CD4-positive, alpha-beta T cell treated with Interleukin-4 for 4 hours (primary cell): ENCODE data around the gene TTC9C.
"Not testable (repeated sequence)": the region's sequence is repeated elsewhere in the genome, so short reads cannot be mapped to it uniquely, and the experiment has no call there.

Experiments used
- DNase-seq: peaks from one replicate; pipeline ENCODE4 v3.0.0-alpha.2; 2020

TTC9C gene

DNA sequence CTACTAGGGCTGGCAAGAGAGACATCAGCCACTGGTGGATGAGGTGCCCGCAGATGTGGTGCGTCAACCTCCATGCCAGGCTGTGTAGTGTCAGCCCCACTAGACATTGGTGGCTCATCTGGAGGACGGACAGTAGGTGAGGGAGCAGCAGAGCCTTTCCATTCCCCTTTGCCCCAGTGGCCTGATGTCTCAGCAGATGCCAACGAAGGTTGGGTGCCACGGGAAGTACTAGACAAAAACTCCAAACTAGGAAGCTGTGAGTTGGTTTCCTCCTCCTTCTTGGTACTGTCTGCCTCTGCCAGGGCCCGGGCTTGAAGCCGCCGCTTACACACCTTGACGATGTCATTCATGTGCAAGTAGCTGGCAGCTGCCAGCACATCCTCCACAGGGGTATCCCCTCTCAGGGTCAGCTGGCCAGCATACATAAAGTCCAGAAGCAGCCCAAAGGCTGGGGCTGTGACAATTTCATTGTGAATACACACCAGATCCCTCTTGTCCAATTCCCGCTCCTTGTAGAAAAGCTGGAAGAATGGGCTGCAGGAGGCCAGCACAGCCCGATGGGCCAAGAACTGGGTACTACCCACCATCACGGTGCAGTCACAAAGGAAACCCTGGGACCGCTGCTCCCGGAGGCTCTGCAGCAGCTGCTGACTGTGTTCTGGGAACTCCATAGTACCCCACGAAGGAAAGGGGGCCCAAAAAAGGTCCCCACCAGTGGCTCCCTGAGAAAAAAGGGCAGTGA lies 24.9 kb downstream of the TTC9C start:
- DNase-seq: no peak

DNA sequence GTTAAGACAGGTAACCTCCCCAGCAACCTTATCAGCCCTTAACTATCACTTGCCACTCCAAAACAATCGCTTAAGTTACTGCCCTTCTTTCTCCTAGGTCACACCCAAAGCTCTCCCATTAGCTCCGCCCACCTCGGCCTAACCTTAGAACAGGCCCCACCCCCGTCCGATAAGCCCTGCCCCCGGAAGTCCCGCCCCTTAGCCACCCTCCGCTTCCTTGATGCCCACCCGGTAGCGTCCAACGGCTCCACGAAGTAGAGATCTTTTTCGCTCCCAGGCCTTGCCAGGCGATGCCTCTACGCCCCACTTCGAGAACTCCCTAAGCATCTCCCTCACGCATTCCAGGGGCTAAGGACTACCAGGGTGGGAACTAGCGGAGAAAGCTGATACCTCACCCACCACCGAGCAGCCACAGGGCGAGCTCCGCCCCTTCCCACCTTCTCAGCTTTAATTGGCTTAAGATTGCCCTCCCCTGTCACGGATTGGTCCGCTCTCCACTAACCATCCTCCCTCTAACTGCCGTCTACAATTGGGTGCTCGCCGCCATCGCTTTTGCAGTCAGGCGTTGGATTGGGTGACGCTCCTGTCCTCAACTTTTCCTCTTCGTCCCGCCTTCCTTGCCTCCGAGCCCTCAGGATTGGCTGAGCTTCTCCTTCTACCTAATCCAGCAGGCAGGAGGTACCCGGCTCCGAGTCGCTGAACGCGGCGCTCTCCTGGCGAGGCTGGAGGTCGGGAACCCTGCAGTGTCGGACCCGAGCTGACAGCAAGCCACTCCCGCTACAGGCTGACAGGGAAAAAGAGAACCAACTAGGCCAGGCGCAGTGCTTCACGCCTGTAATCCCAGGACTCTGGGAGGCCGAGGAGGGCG lies 25.7 kb downstream of the TTC9C start, which contains the start of gene ZBTB3:
TSS of gene ZBTB3 (minus strand) at position 425 of the 868 bp plus-strand sequence. CDS start 496 bp downstream, outside the sequence.
- DNase-seq: peak; percentile 99

DNA sequence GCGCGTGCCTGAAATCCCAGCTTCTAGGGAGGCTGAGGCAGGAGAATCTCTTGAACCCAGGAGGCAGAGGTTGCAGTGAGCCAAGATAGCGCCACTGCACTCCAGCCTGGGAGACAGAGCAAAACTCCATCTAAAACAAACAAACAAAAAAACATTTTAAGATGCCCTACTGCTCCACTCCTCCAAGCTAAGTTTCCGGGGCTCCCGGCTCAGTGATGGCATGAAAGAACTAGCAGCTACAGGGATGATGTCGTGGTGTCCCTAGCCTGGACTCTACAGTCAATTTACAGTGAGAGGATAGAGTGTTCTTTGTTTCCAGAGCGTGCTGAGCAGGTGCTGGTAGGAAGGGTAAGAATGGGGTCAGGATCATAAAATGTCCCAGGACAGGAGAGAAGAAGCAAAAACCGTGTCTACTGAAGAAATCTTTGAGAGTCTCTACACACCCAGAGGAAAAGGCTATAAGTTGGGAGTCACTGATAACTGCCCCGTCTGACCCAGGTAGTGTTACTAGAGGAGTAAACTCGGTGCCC lies 26.9 kb downstream of the TTC9C start:
- DNase-seq: no peak

DNA sequence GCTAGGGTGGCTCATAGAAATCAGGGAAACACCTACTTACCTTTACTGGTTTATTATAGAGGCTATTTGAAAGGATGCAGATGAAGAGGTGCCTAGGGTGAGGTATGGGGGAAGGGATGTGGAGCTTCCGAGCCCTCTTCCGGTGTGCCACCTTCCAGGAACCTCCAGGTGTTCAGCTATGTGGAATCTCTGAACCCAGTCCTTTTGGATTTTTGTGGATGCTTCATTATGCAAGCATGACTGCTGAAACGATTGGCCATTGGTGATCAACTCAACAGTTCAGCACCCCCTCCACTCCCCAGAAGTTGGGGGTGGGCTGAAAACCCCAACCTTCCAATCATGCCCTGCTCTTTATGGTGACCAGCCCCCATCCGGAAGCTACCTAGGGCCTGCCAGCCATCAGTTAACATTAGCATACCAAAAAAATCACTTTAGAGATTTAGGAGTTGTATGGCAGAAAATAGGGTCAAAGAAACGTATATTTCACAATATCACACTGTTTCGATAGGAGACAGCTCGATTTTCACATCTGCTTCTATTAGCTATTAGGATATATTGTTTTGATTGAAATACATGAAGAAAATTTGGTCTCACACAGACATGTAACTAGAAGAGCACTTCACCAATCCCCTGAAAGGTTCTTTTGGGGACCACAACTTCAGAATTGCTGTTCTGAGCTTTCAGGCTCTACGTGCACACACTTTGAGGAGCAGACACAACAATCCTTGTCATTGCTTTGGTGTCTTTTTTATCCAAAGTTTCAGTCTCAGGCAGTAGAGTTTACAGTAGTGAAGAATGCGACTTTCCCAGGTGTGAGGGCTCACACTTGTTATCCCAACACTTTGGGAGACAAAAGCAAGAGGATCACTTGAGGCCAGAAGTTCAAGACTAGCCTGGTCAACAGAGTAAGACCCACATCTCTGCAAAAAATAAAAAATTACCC lies 29.8 kb downstream of the TTC9C start:
- no peak for DNase-seq

DNA sequence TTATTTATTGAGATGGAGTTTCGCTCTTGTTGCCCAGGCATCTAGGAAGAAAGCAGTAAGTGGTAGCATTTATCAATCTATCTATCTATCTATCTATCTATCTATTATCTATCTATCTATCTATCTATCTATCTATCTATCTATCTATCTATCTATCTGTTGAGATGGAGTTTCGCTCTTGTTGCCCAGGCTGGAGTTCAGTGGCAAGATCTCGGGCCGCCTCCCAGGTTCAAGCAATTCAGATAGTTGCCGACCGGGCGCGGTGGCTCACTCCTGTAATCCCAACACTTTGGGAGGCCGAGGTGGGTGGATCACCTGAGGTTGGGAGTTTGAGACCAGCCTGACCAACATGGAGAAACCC lies 32.6 kb downstream of the TTC9C start:
- DNase-seq: not testable (repeated sequence)

DNA sequence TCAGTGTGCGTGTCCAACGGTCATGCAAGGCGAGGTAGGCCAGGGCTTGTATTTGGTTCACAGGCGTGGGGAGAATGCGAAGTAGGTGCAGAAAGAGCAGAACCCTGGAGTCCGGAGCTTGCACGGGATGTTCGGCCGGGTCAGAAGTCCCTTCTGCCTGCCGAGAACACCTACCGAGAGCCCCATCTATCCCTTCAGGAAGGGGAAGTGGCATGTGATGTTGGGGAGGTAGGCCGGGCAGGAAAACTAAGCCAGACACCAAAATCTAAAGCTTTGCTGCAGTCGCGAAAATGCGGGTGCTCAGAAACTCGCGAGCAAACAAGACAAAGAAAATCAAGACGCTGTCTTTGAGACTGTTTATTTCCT lies 42.5 kb downstream of the TTC9C start:
- DNase-seq: no peak

DNA sequence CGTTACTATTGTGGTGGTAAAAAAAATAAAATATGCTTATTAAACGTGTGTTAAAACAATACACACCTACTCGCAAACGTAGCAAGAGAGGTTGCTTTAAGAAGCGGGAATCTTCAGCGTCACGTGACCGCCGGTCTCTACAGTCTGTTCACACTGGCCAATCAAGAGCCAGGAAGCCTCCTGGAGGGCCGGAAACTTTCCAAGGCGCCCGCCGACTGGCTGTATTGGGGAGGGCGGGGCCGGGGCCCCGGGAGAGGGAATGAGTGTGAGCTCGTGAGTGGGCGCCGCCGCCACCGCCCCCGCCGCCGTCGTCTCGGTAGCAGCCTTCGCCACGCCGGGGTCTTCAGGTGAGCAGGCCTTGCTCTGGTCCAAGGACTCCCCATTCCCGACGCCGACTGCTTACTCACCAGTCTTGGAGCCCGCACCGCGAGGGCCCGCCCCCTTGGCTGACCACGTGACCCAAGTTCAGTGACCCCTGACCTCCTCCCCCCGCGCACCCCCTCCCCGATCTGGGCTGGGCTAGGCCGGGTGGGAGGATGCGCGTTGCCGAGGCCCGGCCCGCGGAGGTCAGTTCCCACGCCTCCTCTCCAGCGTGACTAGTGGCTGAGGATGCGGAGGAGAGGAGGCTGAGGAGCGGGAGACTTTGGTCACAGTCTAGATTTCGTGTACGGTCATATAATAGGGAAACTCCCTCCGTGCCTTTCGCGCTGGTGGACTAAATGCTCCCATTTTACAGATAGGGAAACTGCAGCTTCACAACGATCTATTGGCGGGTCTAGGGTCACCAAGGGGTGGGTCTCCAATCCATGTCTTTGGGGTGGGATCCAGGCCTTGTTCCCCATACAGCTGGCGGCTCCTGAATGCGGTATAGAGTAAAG lies 43.1 kb downstream of the TTC9C start, which contains the start of gene TAF6L:
TSS of gene TAF6L (plus strand) at position 253 of the 878 bp plus-strand sequence. CDS start 4,388 bp downstream, outside the sequence.
- peak; percentile 91 for DNase-seq

DNA sequence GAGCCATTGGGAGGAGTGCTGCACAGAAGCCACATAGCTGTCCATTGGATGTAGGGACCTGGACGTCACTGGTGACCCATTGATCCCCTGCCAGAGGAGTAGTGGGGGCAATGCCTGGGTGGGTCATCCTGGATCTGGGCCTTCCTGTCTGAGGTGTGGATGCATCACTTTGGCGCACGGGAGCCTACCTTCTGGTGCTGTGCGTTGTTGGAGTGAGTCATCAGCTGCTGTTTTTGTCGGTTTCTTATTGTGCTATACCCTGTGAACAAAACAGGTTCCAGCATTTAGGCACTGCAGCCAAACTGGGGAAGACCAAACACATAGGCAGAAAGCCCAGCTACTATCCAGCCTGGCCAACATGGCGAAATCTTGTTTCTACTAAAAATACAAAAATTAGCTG lies 46.1 kb downstream of the TTC9C start:
- DNase-seq: no peak

DNA sequence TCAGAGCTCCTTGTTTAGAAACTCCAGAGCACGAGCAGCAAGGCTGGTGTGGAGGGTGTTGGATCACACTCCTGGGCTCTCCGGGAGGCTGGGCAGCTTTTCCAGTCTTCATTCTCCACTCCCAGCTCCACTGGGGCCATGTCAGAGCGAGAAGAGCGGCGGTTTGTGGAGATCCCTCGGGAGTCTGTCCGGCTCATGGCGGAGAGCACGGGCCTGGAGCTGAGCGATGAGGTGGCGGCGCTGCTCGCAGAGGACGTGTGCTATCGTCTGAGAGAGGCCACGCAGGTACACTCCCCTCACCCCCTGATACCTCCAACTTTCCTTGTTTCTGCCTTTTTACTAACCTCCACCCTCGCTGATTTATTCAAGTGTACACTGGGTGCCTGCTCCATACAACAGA lies 47.4 kb downstream of the TTC9C start:
- DNase-seq: no peak

DNA sequence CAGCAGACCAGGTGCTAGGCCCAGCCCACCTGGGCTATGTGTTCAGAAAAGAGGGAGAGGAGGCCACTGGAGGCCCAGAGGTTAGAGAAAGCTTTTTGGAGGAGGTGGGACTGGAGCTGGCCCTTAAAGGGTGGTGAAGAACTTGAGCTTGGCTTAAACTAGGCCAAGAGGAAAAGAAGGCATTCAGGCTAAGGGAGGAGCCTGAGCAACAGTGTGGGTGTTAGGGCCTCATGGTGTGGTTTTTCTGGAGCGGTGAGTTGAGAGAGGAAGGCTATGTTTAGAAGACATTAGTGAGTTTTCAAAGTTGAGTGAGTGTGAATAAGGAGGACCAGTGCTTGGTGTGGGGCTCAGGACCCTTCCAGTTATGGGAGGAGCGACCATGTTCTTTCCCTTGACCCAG lies 49.1 kb downstream of the TTC9C start:
- DNase-seq: no peak

DNA sequence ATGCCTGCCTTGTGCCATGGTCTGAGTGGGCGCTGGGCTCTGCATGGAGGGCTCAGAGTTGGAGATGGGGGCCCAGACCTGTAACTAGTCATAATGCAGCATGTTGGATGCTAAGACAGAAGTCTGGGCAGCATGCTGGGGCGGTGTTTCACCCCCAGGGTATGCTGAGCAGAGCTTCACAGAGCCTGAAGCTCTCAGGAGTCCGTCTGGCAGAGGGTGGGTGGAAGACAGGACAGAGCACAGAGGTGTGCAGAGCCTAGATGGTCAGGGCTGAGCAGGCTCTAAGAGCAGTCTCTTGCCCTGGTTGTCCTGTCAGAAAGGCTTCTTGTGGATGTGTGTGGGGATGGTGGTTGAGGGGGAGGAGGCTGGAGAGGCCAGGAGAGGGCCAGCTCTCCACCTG lies 50.2 kb downstream of the TTC9C start:
- DNase-seq: no peak

DNA sequence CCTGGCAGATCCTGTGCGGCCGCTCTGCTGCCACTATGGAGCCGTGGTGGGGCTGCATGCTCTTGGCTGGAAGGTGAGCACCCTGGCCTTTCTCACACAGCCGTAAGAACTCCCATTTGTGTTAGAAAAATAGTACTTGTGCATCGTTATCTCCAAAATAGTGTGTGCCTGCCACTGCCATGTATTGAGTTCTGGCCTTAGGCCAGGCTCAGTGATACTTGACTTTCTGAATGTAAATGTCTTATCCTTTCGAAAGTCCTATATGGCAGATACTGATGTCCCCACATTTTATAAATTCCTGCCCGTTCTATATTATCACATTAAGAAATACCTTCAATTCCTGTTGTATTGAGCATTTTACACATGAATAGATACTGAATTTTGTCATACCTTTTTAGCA lies 54.5 kb downstream of the TTC9C start:
- no peak for DNase-seq

DNA sequence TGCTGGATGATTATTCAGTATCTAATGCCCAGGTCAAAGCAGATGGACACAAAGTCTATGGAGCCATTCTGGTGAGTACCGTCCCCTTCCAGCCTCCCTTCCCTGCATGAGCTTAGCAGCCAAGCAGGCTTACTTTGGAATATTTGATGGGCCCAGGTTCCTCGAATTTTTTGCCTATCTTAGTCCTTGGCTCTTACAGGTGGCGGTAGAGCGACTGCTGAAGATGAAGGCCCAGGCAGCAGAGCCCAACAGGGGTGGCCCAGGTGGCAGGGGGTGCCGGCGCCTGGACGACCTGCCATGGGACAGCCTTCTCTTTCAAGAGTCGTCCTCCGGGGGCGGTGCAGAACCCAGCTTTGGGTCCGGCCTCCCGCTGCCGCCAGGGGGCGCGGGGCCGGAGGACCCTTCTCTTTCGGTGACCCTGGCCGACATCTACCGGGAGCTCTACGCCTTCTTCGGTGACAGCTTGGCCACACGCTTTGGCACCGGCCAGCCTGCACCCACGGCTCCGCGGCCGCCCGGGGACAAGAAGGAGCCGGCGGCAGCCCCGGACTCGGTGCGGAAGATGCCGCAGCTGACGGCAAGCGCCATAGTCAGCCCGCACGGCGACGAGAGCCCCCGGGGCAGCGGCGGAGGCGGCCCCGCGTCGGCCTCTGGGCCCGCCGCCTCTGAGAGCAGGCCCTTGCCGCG lies 58.2 kb downstream of the TTC9C start:
- DNase-seq: peak; percentile 82

DNA sequence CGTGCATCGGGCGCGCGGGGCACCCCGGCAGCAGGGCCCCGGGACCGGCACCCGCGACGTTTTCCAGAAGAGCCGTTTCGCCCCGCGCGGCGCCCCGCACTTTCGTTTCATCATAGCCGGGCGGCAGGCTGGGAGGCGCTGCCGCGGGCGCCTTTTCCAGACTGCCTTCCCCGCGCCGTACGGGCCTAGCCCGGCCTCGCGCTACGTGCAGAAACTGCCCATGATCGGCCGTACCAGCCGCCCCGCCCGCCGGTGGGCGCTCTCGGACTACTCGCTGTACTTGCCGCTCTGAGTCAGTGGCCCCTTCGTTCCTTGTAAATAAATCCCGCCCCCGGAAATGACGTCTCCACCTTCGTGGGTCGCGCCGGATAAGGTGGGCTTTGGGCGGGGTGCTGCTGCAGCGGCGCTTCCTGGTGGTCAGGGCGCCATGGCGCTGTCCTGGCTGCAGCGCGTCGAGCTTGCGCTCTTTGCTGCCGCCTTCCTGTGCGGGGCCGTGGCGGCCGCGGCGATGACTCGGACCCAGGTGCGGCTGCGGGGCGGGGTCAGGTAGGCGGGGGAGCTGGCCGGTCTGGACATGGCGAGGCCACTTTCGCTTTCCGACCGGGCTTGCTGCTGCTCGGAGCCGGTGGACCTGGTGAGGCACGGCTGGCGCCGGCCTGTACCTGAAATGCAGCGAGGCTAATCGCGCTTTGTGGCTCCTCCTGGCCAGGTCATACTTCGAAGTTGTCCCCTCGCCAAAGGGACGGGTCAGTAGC lies 58.9 kb downstream of the TTC9C start, which contains the start of gene TMEM179B:
TSS of gene TMEM179B (plus strand) at position 398 of the 755 bp plus-strand sequence. CDS start at position 428, 30 bp downstream.
- peak; percentile 98 for DNase-seq
